PFSK-1 (cell line): ENCODE measurements around the gene NR2C2AP. TPM values are rescaled to one million over a fixed set of nuclear protein-coding genes. Genes with fewer than 3 reads are reported as not detected.

Experiments
- FOXP2 ChIP-seq: optimal IDR thresholded peaks from 2 replicates; pipeline ENCODE3; 2011; ENCODE audit warnings: borderline replicate concordance, control low read depth, inconsistent platforms; ENCODE audit not compliant: insufficient read depth; ENCODE audit errors: extremely low read length, extremely low read depth
- POLR2AphosphoS5 ChIP-seq: IDR thresholded peaks from 2 replicates; pipeline ENCODE4 v1.6.1; 2012; ENCODE audit warnings: low read depth, mild to moderate bottlenecking, control low read depth, low read length, moderate library complexity
- SIN3A ChIP-seq: IDR thresholded peaks from 2 replicates; pipeline ENCODE4 v1.6.1; 2012; ENCODE audit warnings: mild to moderate bottlenecking, low read length, moderate library complexity, borderline replicate concordance; ENCODE audit not compliant: insufficient read depth
- TAF1 ChIP-seq: IDR thresholded peaks from 2 replicates; pipeline ENCODE4 v1.6.1; 2012; ENCODE audit warnings: low read length, control low read depth, borderline replicate concordance; ENCODE audit not compliant: insufficient read depth
- polyA plus RNA-seq: library from polyadenylated mRNA; unstranded; fragments of >200 nt; gene quantifications from one replicate; pipeline ENCODE4 v1.2.1, GENCODE V29; 2012; ENCODE audit warnings: low read depth, missing spikeins; ENCODE audit not compliant: insufficient read length
- TF ChIP-seq, protein P1 (sequence below), 2 experiments: IDR thresholded peaks; 2 replicates each; pipeline versions ENCODE4 v1.6.1 to v1.8.0; 2011 to 2012; ENCODE audit warnings: low read depth in 2 of 2, low read length in 2 of 2, control low read depth in 1 of 2, inconsistent platforms in 1 of 2, mild to moderate bottlenecking in 1 of 2, moderate library complexity in 1 of 2; ENCODE audit not compliant: insufficient read depth in 1 of 2

NR2C2AP gene
- 20.7 TPM for polyA plus RNA-seq

GRCh38 chr19:19203012-19203856 is at the start of gene NR2C2AP:
NR2C2AP (minus strand) TSS chr19:19203414; CDS start chr19:19203060, 354 bp downstream.
- 0 out of 2 replicates have a peak, but pooled peaks have one; percentile 28 for TF ChIP-seq TAF1
- no peak for TF ChIP-seq SIN3A
- TF ChIP-seq, protein P1, sequence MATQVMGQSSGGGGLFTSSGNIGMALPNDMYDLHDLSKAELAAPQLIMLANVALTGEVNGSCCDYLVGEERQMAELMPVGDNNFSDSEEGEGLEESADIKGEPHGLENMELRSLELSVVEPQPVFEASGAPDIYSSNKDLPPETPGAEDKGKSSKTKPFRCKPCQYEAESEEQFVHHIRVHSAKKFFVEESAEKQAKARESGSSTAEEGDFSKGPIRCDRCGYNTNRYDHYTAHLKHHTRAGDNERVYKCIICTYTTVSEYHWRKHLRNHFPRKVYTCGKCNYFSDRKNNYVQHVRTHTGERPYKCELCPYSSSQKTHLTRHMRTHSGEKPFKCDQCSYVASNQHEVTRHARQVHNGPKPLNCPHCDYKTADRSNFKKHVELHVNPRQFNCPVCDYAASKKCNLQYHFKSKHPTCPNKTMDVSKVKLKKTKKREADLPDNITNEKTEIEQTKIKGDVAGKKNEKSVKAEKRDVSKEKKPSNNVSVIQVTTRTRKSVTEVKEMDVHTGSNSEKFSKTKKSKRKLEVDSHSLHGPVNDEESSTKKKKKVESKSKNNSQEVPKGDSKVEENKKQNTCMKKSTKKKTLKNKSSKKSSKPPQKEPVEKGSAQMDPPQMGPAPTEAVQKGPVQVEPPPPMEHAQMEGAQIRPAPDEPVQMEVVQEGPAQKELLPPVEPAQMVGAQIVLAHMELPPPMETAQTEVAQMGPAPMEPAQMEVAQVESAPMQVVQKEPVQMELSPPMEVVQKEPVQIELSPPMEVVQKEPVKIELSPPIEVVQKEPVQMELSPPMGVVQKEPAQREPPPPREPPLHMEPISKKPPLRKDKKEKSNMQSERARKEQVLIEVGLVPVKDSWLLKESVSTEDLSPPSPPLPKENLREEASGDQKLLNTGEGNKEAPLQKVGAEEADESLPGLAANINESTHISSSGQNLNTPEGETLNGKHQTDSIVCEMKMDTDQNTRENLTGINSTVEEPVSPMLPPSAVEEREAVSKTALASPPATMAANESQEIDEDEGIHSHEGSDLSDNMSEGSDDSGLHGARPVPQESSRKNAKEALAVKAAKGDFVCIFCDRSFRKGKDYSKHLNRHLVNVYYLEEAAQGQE (IDR thresholded peaks at IDR 0.05; ENCODE audit: insufficient read depth in 1 of 2, low read depth in 2 of 2, low read length in 2 of 2): no peak
- TF ChIP-seq POLR2AphosphoS5: peak; percentile 77
- TF ChIP-seq FOXP2: no peak

DNA sequence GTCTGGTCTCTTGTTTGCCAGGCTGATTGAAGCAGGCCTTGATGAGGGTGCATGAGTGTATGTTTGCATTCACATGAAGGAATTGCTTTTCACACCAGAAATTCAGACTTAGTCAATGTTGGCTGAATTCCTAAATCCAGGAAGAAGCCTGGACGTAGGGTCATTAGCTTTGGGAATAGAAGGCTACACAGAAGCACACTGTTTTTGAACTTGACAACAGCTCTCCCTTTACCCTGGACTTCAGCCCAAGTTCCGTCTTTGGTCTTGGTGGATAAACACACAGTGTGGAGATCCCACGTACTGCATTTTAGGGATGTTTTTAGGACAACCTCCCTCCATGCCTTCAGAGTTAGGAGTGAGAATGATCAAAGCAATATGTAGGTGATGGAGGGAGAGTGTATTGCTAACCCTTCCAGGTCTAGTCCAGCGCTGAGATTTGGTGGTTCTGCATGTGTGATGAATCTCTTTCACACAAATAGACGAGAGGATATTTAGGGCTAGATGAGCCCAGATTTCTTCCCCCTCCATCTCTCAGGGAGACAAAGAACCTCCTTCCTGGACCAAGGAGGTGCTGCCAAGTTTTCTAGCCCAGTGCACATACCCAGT is 47.1 kb upstream of the NR2C2AP start:
- TF ChIP-seq, protein P1 (IDR thresholded peaks at IDR 0.05; ENCODE audit: insufficient read depth in 1 of 2, low read depth in 2 of 2, low read length in 2 of 2): no peak
- TF ChIP-seq POLR2AphosphoS5 (no peak), SIN3A (no peak), FOXP2 (no peak), TAF1 (no peak)

DNA sequence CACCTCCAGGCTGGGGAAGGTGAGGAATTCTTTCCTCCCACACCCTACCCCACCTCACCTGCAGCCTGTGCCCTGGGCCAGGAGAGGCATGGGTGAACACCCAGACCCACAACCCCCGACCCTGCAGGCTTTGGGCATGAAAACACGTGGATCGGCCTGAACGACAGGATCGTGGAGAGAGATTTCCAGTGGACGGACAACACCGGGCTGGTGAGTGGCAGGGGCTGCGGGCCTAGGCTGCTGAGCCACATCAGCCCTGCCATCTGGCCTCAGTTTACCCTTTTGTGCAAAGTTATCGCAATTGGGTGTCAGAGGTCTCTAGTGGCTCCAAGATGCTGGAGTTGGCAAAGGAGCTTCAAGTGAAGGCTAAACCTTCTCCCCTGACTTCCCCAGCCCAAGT is 37.3 kb upstream of the NR2C2AP start:
- TF ChIP-seq FOXP2: no peak
- TF ChIP-seq POLR2AphosphoS5: no peak
- TF ChIP-seq, protein P1 (IDR thresholded peaks at IDR 0.05; ENCODE audit: insufficient read depth in 1 of 2, low read depth in 2 of 2, low read length in 2 of 2): no peak
- TF ChIP-seq TAF1: no peak
- no peak for TF ChIP-seq SIN3A

DNA sequence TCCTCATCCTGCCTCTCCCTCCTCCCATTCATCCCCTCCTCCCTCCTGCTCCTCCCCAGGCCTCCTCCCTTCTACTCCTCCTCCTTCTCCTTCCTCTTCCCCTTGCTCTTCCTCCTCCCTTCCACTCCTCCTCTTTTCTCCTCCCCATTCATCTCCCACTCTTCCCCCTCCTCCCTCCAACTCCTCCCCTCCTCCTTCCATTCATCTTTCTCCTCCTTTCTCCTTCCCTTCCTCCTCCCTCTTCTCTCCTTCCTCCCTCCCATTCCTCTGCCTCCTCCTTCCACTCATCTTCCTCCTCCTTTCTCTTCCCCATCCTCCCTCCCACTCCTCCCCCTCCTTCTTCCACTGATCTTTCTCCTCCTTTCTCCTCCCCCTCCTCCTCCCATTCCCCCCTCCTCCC is 36.5 kb upstream of the NR2C2AP start:
- TF ChIP-seq FOXP2: no peak
- TF ChIP-seq TAF1: no peak
- no peak for TF ChIP-seq POLR2AphosphoS5
- TF ChIP-seq, protein P1 (IDR thresholded peaks at IDR 0.05; ENCODE audit: insufficient read depth in 1 of 2, low read depth in 2 of 2, low read length in 2 of 2): no peak
- no peak for TF ChIP-seq SIN3A

- TF ChIP-seq TAF1: no peak
These were observed 35.1 kb upstream of the NR2C2AP start for GRCh38 chr19:19238126-19238894.
